ENCODE measurements around the gene IFIH1.

IFIH1 gene

GRCh38 chr2:162308747-162309503 lies 9.6 kb downstream of the IFIH1 start:
- DNase-seq (ENCODE audit: low read depth) = no peak

GRCh38 chr2:162305901-162306300 lies 12.6 kb downstream of the IFIH1 start:
- no peak for DNase-seq (ENCODE audit: low read depth)

- no peak for DNase-seq (ENCODE audit: low read depth)
These were observed 16.6 kb downstream of the IFIH1 start for GRCh38 chr2:162301877-162302276.

GRCh38 chr2:162301151-162301804 lies 17.2 kb downstream of the IFIH1 start:
- DNase-seq (ENCODE audit: low read depth) = peak; percentile 30

- no peak for DNase-seq (ENCODE audit: low read depth)
These were observed 18.2 kb downstream of the IFIH1 start for GRCh38 chr2:162300266-162300665.

GRCh38 chr2:162298669-162299335 lies 19.7 kb downstream of the IFIH1 start:
- DNase-seq (ENCODE audit: low read depth) = no peak

GRCh38 chr2:162297925-162298552 lies 20.4 kb downstream of the IFIH1 start:
- DNase-seq (ENCODE audit: low read depth) = no peak

GRCh38 chr2:162295009-162295408 lies 23.5 kb downstream of the IFIH1 start:
- DNase-seq (ENCODE audit: low read depth) = no peak

GRCh38 chr2:162293122-162293786 lies 25.2 kb downstream of the IFIH1 start:
- DNase-seq (ENCODE audit: low read depth) = no peak

GRCh38 chr2:162291748-162292147 lies 26.7 kb downstream of the IFIH1 start:
- no peak for DNase-seq (ENCODE audit: low read depth)

- DNase-seq (ENCODE audit: low read depth) = no peak
These were observed 35.6 kb downstream of the IFIH1 start for GRCh38 chr2:162282765-162283425.

GRCh38 chr2:162280654-162281053 lies 37.8 kb downstream of the IFIH1 start:
- no peak for DNase-seq (ENCODE audit: low read depth)

- no peak for DNase-seq (ENCODE audit: low read depth)
These were observed 41.1 kb downstream of the IFIH1 start for GRCh38 chr2:162277381-162277780.

- no peak for DNase-seq (ENCODE audit: low read depth)
These were observed 50.5 kb downstream of the IFIH1 start for GRCh38 chr2:162267996-162268395.

- DNase-seq (ENCODE audit: low read depth) = no peak
These were observed 51.0 kb downstream of the IFIH1 start for GRCh38 chr2:162267496-162267895.

GRCh38 chr2:162266460-162266760 lies 52.1 kb downstream of the IFIH1 start:
- DNase-seq (ENCODE audit: low read depth) = no peak

- DNase-seq (ENCODE audit: low read depth) = no peak
These were observed 52.6 kb downstream of the IFIH1 start for GRCh38 chr2:162265666-162266459.

- no peak for DNase-seq (ENCODE audit: low read depth)
These were observed 57.2 kb downstream of the IFIH1 start for GRCh38 chr2:162261032-162261945.

GRCh38 chr2:162258686-162259085 lies 59.8 kb downstream of the IFIH1 start:
- DNase-seq (ENCODE audit: low read depth) = no peak

GRCh38 chr2:162258169-162258568 lies 60.3 kb downstream of the IFIH1 start:
- DNase-seq (ENCODE audit: low read depth) = no peak
